Erythroblast (primary cell): ENCODE measurements around the gene ZNF618.

ENCODE experiments used
- DNase-seq, 2 experiments: peaks; one replicate each; lab custom pipeline; 2025; lab: John Stamatoyannopoulos, UW
- GATA1 ChIP-seq: IDR thresholded peaks from 2 replicates; pipeline ENCODE4 v1.6.1; 2011; ENCODE audit warnings: low read depth, mild to moderate bottlenecking, control low read depth, low read length, moderate library complexity
- POLR2A ChIP-seq: IDR thresholded peaks from 2 replicates; pipeline ENCODE4 v1.6.1; 2011; ENCODE audit warnings: mild to moderate bottlenecking, low read length

The ZNF618 gene

GRCh38 chr9:113957821-113958341 is 81.8 kb downstream of the ZNF618 start:
- DNase-seq, result no peak
- no peak for TF ChIP-seq GATA1
- TF ChIP-seq POLR2A, result no peak

- no peak for TF ChIP-seq GATA1
- no peak for TF ChIP-seq POLR2A
- DNase-seq, result no peak
Observed at GRCh38 chr9:113958556-113958955, 82.4 kb downstream of the ZNF618 start.

- no peak for TF ChIP-seq GATA1
- no peak for TF ChIP-seq POLR2A
- DNase-seq, result no peak
Observed at GRCh38 chr9:113960768-113961167, 84.7 kb downstream of the ZNF618 start.

- TF ChIP-seq POLR2A (no peak), GATA1 (no peak)
- no peak for DNase-seq
Observed at GRCh38 chr9:113962396-113962795, 86.3 kb downstream of the ZNF618 start.

GRCh38 chr9:113963017-113963620 is 87.0 kb downstream of the ZNF618 start:
- DNase-seq, result peak; percentile 68 to 77
- TF ChIP-seq GATA1 (no peak), POLR2A (no peak)

- TF ChIP-seq GATA1, result no peak
- TF ChIP-seq POLR2A, result no peak
- DNase-seq, result no peak
Observed at GRCh38 chr9:113963696-113964494, 87.8 kb downstream of the ZNF618 start.

GRCh38 chr9:113964495-113965170 is 88.5 kb downstream of the ZNF618 start:
- TF ChIP-seq POLR2A (no peak), GATA1 (no peak)

GRCh38 chr9:113966394-113966793 is 90.3 kb downstream of the ZNF618 start:
- TF ChIP-seq GATA1 (no peak), POLR2A (no peak)
- no peak for DNase-seq

More at GRCh38 chr9:113964495-113965170, 88.5 kb downstream of the ZNF618 start:
- DNase-seq, result no peak

GRCh38 chr9:113967380-113967779 is 91.3 kb downstream of the ZNF618 start:
- TF ChIP-seq POLR2A (no peak), GATA1 (no peak)
- DNase-seq, result no peak

- TF ChIP-seq POLR2A, result no peak
- no peak for TF ChIP-seq GATA1
- DNase-seq, result no peak
Observed at GRCh38 chr9:113969343-113969742, 93.2 kb downstream of the ZNF618 start.

GRCh38 chr9:113973226-113973625 is 97.1 kb downstream of the ZNF618 start:
- DNase-seq, result no peak
- TF ChIP-seq POLR2A (no peak), GATA1 (no peak)

GRCh38 chr9:113973963-113974413 is 97.9 kb downstream of the ZNF618 start:
- no peak for DNase-seq
- TF ChIP-seq POLR2A (no peak), GATA1 (no peak)

GRCh38 chr9:113976915-113977314 is 100.8 kb downstream of the ZNF618 start:
- TF ChIP-seq POLR2A (no peak), GATA1 (no peak)
- DNase-seq, result no peak
